K562 (cell line): ENCODE results near the gene SDR39U1. TPM values are rescaled to one million over a fixed set of nuclear protein-coding genes. Genes with fewer than 3 reads are reported as not detected.

Experiments used
- CHD2 ChIP-seq: IDR thresholded peaks from 2 replicates; pipeline ENCODE4 v1.6.1; 2011; ENCODE audit warnings: low read depth, low read length
- CREB3L1 ChIP-seq: fragments of 450-650 bp; IDR thresholded peaks from 2 replicates; pipeline ENCODE4 v1.6.1; 2014; ENCODE audit warnings: low read depth, mild to moderate bottlenecking, moderate library complexity, borderline replicate concordance
- DPF2 ChIP-seq: fragments of 450-650 bp; IDR thresholded peaks from 2 replicates; pipeline ENCODE4 v1.6.1; 2016
- HINFP ChIP-seq: fragments of 450-650 bp; conservative IDR thresholded peaks from 2 replicates; pipeline ENCODE4 v1.6.1; 2016; ENCODE audit warnings: missing genetic modification characterization, low read depth, mild to moderate bottlenecking, control low read depth, missing compliant biosample characterization
- SIX5 ChIP-seq, 2 experiments: IDR thresholded peaks; 2 replicates each; pipeline ENCODE4 v1.6.1; 2011; ENCODE audit warnings: low read length in 2 of 2, borderline replicate concordance in 1 of 2, low read depth in 1 of 2, mild to moderate bottlenecking in 1 of 2, moderate library complexity in 1 of 2; ENCODE audit not compliant: insufficient read depth in 1 of 2
- SMARCC2 ChIP-seq: fragments of 450-650 bp; IDR thresholded peaks from 2 replicates; pipeline ENCODE4 v1.6.1; 2017; ENCODE audit warnings: antibody characterized with exemption, moderate library complexity, mild to moderate bottlenecking, low read depth
- YY1 ChIP-seq, 3 experiments: IDR thresholded peaks; 2 replicates each; pipeline ENCODE4 v1.6.1; 2011; ENCODE audit warnings: low read length in 2 of 3, mild to moderate bottlenecking in 2 of 3, moderate library complexity in 2 of 3, borderline replicate concordance in 1 of 3, control low read depth in 1 of 3, low read depth in 1 of 3; ENCODE audit not compliant: insufficient read depth in 3 of 3, insufficient replicate concordance in 2 of 3, control insufficient read depth in 1 of 3, insufficient read length in 1 of 3; ENCODE audit errors: extremely low read depth in 1 of 3
- ZBTB12 ChIP-seq: fragments of 250-450 bp; sonication (Bioruptor Pico); IDR thresholded peaks from 2 replicates; pipeline ENCODE4 v1.4.0; 2020
- ZNF444 ChIP-seq: fragments of 250-450 bp; sonication (Bioruptor Pico); IDR thresholded peaks from 2 replicates; pipeline ENCODE4 v1.4.0; 2020; ENCODE audit warnings: mild to moderate bottlenecking, moderate library complexity
- ZNF668 ChIP-seq: fragments of 250-450 bp; sonication (Bioruptor Pico); IDR thresholded peaks from 2 replicates; pipeline ENCODE4 v1.8.0; 2022; ENCODE audit warnings: mild to moderate bottlenecking, inconsistent platforms
- polyA plus RNA-seq, 8 experiments: library from polyadenylated mRNA; depleted of rRNA in 4 of 8; stranded (reverse) in 5 of 8; unstranded in 3 of 8; fragments of >200 nt; fragmentation: Nextera tagmentation in 2 of 8; fragmentation: Illumina TruSeq in 1 of 8; extraction: Ambion mirVana in 2 of 8; extraction: Trizol in 1 of 8; gene quantifications; 2 replicates each; pipeline versions ENCODE4 v1.2.1 to v1.2.3, GENCODE V29; 2011 to 2014; ENCODE audit warnings: inconsistent platforms in 1 of 8, missing spikeins in 1 of 8
- total RNA-seq, 7 experiments: library from RNA; depleted of rRNA in 6 of 7; stranded (reverse); fragments of >200 nt in 6 of 7; fragmentation: Illumina TruSeq in 2 of 7; extraction: Trizol in 2 of 7; gene quantifications; 2 replicates each; pipeline versions ENCODE4 v1.2.1 to v1.2.3, GENCODE V29; 2011 to 2021; ENCODE audit warnings: low replicate concordance in 1 of 7
- TF ChIP-seq, protein P1 (sequence below): fragments of 250-450 bp; sonication (Bioruptor Pico); IDR thresholded peaks from 2 replicates; pipeline ENCODE4 v1.4.0; 2020

The SDR39U1 gene
- total and polyA plus RNA-seq, 9 of the 15 experiments (the other 6 are each of a cell fraction or from before 2014, with no cell fraction given): 10.4 to 56.1 (median 19.8) TPM

GRCh38 chr14:24425704-24426103 lies 16.9 kb downstream of the SDR39U1 start (continued):
- TF ChIP-seq HINFP: no peak
- no peak for TF ChIP-seq CREB3L1
- no peak for TF ChIP-seq SIX5 (IDR thresholded peaks at IDR 0.05; ENCODE audit: borderline replicate concordance in 1 of 2, insufficient read depth in 1 of 2, low read depth in 1 of 2, low read length in 2 of 2)
- TF ChIP-seq SMARCC2: no peak
- no peak for TF ChIP-seq CHD2
- TF ChIP-seq ZNF668 (CRISPR knock-in tag): no peak
- TF ChIP-seq DPF2: peak; percentile 59; the same call in 1 of the 2 replicates
- no peak for TF ChIP-seq ZBTB12 (CRISPR knock-in tag)
- TF ChIP-seq, protein P1, sequence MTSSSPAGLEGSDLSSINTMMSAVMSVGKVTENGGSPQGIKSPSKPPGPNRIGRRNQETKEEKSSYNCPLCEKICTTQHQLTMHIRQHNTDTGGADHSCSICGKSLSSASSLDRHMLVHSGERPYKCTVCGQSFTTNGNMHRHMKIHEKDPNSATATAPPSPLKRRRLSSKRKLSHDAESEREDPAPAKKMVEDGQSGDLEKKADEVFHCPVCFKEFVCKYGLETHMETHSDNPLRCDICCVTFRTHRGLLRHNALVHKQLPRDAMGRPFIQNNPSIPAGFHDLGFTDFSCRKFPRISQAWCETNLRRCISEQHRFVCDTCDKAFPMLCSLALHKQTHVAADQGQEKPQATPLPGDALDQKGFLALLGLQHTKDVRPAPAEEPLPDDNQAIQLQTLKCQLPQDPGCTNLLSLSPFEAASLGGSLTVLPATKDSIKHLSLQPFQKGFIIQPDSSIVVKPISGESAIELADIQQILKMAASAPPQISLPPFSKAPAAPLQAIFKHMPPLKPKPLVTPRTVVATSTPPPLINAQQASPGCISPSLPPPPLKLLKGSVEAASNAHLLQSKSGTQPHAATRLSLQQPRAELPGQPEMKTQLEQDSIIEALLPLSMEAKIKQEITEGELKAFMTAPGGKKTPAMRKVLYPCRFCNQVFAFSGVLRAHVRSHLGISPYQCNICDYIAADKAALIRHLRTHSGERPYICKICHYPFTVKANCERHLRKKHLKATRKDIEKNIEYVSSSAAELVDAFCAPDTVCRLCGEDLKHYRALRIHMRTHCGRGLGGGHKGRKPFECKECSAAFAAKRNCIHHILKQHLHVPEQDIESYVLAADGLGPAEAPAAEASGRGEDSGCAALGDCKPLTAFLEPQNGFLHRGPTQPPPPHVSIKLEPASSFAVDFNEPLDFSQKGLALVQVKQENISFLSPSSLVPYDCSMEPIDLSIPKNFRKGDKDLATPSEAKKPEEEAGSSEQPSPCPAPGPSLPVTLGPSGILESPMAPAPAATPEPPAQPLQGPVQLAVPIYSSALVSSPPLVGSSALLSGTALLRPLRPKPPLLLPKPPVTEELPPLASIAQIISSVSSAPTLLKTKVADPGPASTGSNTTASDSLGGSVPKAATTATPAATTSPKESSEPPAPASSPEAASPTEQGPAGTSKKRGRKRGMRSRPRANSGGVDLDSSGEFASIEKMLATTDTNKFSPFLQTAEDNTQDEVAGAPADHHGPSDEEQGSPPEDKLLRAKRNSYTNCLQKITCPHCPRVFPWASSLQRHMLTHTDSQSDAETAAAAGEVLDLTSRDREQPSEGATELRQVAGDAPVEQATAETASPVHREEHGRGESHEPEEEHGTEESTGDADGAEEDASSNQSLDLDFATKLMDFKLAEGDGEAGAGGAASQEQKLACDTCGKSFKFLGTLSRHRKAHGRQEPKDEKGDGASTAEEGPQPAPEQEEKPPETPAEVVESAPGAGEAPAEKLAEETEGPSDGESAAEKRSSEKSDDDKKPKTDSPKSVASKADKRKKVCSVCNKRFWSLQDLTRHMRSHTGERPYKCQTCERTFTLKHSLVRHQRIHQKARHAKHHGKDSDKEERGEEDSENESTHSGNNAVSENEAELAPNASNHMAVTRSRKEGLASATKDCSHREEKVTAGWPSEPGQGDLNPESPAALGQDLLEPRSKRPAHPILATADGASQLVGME: no peak
- TF ChIP-seq YY1 (IDR thresholded peaks at IDR 0.05; ENCODE audit: borderline replicate concordance in 1 of 3, control insufficient read depth in 1 of 3, extremely low read depth in 1 of 3, insufficient read depth in 3 of 3, insufficient read length in 1 of 3, insufficient replicate concordance in 2 of 3, low read depth in 1 of 3, low read length in 2 of 3): no peak
- TF ChIP-seq ZNF444 (CRISPR knock-in tag): no peak
